Measurements from ENCODE around the gene GABRA4.
A peak's percentile ranks its signal among the peaks of the same experiment; 100 is the strongest.

Gene GABRA4

GRCh38 chr4:46979283-46979682, 14.1 kb downstream of the GABRA4 start:
- DNase-seq (ENCODE audit: low read depth), result no peak

GRCh38 chr4:46977245-46977644, 16.1 kb downstream of the GABRA4 start:
- DNase-seq (ENCODE audit: low read depth), result no peak

GRCh38 chr4:46975812-46976553, 17.4 kb downstream of the GABRA4 start:
- peak; percentile 53 for DNase-seq (ENCODE audit: low read depth)

GRCh38 chr4:46974891-46975543, 18.4 kb downstream of the GABRA4 start:
- no peak for DNase-seq (ENCODE audit: low read depth)

GRCh38 chr4:46968847-46969246, 24.5 kb downstream of the GABRA4 start:
- DNase-seq (ENCODE audit: low read depth), result no peak

- DNase-seq (ENCODE audit: low read depth), result no peak
Observed at GRCh38 chr4:46967631-46968030, 25.8 kb downstream of the GABRA4 start.

GRCh38 chr4:46958742-46959488, 34.5 kb downstream of the GABRA4 start:
- no peak for DNase-seq (ENCODE audit: low read depth)

- no peak for DNase-seq (ENCODE audit: low read depth)
Observed at GRCh38 chr4:46956451-46956850, 36.9 kb downstream of the GABRA4 start.

- no peak for DNase-seq (ENCODE audit: low read depth)
Observed at GRCh38 chr4:46955601-46956000, 37.8 kb downstream of the GABRA4 start.

- DNase-seq (ENCODE audit: low read depth), result no peak
Observed at GRCh38 chr4:46954643-46955042, 38.7 kb downstream of the GABRA4 start.

GRCh38 chr4:46953564-46953963, 39.8 kb downstream of the GABRA4 start:
- no peak for DNase-seq (ENCODE audit: low read depth)

GRCh38 chr4:46952451-46952850, 40.9 kb downstream of the GABRA4 start:
- DNase-seq (ENCODE audit: low read depth), result no peak

- no peak for DNase-seq (ENCODE audit: low read depth)
Observed at GRCh38 chr4:46950826-46951225, 42.6 kb downstream of the GABRA4 start.

GRCh38 chr4:46949822-46950221, 43.6 kb downstream of the GABRA4 start:
- no peak for DNase-seq (ENCODE audit: low read depth)

GRCh38 chr4:46947541-46947940, 45.8 kb downstream of the GABRA4 start:
- no peak for DNase-seq (ENCODE audit: low read depth)

GRCh38 chr4:46946919-46947536, 46.4 kb downstream of the GABRA4 start:
- peak; percentile 51 for DNase-seq (ENCODE audit: low read depth)

GRCh38 chr4:46945062-46945461, 48.3 kb downstream of the GABRA4 start:
- no peak for DNase-seq (ENCODE audit: low read depth)

- no peak for DNase-seq (ENCODE audit: low read depth)
Observed at GRCh38 chr4:46944345-46944744, 49.0 kb downstream of the GABRA4 start.

GRCh38 chr4:46937493-46937892, 55.9 kb downstream of the GABRA4 start:
- DNase-seq (ENCODE audit: low read depth), result peak; percentile 21

GRCh38 chr4:46934726-46935125, 58.7 kb downstream of the GABRA4 start:
- DNase-seq (ENCODE audit: low read depth), result no peak

GRCh38 chr4:46933686-46934085, 59.7 kb downstream of the GABRA4 start:
- DNase-seq (ENCODE audit: low read depth), result peak; percentile 7

- DNase-seq (ENCODE audit: low read depth), result peak; percentile 58
Observed at GRCh38 chr4:46931981-46932380, 61.4 kb downstream of the GABRA4 start.

GRCh38 chr4:46930891-46931290, 62.5 kb downstream of the GABRA4 start:
- DNase-seq (ENCODE audit: low read depth), result no peak
